Natural killer cell (primary cell): Measurements from ENCODE around the gene ESYT3. TPM values are rescaled to one million over a fixed set of nuclear protein-coding genes. Genes with fewer than 3 reads are reported as not detected.
"Not testable (repeated sequence)": the region's sequence is repeated elsewhere in the genome, so short reads cannot be mapped to it uniquely, and the experiment has no call there.

ENCODE experiments used
- ATAC-seq, 3 donors: fragments of 150-1000 bp in 2 of 3; fragments of 200-7000 bp in 1 of 3; cut with Tn5 transposase; 1 replicate in 1 of 3; 2 replicates in 2 of 3; pipeline ENCODE4 v1.10.0; 2021; ENCODE audit warnings: mild to moderate bottlenecking in 2 of 3, moderate library complexity in 2 of 3
- DNase-seq, 2 donors: peaks; one replicate each; pipeline versions ENCODE4 v3.0.0 to v3.0.0-alpha.2; 2013 to 2021; ENCODE audit warnings: mixed read lengths in 1 of 2
- H3K27ac ChIP-seq: one replicate; pipeline ENCODE4 v1.5.1; 2013; ENCODE audit warnings: mild to moderate bottlenecking, low read length
- H3K27me3 ChIP-seq: one replicate; pipeline ENCODE4 v1.6.1; 2013; ENCODE audit warnings: low read length; ENCODE audit not compliant: control insufficient read depth, insufficient read depth
- H3K36me3 ChIP-seq: one replicate; pipeline ENCODE4 v1.6.1; 2013; ENCODE audit warnings: low read length; ENCODE audit not compliant: control insufficient read depth, insufficient read depth
- H3K4me1 ChIP-seq: one replicate; pipeline ENCODE4 v1.6.1; 2013; ENCODE audit warnings: low read length; ENCODE audit not compliant: control insufficient read depth, insufficient read depth
- H3K4me3 ChIP-seq: one replicate; pipeline ENCODE4 v1.5.1; 2013; ENCODE audit warnings: low read length
- H3K9me3 ChIP-seq: one replicate; pipeline ENCODE4 v1.6.1; 2013; ENCODE audit warnings: low read length; ENCODE audit not compliant: control insufficient read depth, insufficient read depth
- H3K27ac Mint-ChIP-seq, 2 donors: one replicate each; pipeline ENCODE4 v1.8.0; 2022; ENCODE audit warnings: mild to moderate bottlenecking in 2 of 2, mixed read lengths in 2 of 2, moderate library complexity in 1 of 2
- H3K27me3 Mint-ChIP-seq, 2 donors: one replicate each; pipeline ENCODE4 v1.8.0; 2022; ENCODE audit warnings: low read depth in 2 of 2, mixed read lengths in 2 of 2
- H3K36me3 Mint-ChIP-seq: one replicate; pipeline ENCODE4 v1.8.0; 2022; ENCODE audit warnings: mixed read lengths
- H3K4me1 Mint-ChIP-seq, 2 donors: one replicate each; pipeline ENCODE4 v1.8.0; 2022; ENCODE audit warnings: mixed read lengths in 2 of 2
- H3K4me3 Mint-ChIP-seq: one replicate; pipeline ENCODE4 v1.8.0; 2022; ENCODE audit warnings: mild to moderate bottlenecking, moderate library complexity, mixed read lengths
- H3K9me3 Mint-ChIP-seq, 2 donors: one replicate each; pipeline ENCODE4 v1.8.0; 2022; ENCODE audit warnings: mixed read lengths in 2 of 2
- CTCF ChIP-seq: fragments of 200-600 bp; IDR thresholded peaks from one replicate; pipeline ENCODE4 v1.8.0; 2022; ENCODE audit warnings: antibody characterized with exemption
- WGBS: methylation state at CpG from one replicate; pipeline ENCODE4 v1.1.7; 2013; ENCODE audit warnings: missing lambda C conversion rate; ENCODE audit not compliant: insufficient coverage; 5-methylcytosine and 5-hydroxymethylcytosine counted together
- intact Hi-C: fragments of 100-400 bp; cut with micrococcal nuclease; formaldehyde crosslinking; loops from one replicate; pipeline ENCODE4 v1.14.2; 2022
- total RNA-seq, 4 donors: library from RNA; stranded (reverse); fragments of 120-200 nt in 1 of 4; gene quantifications; one replicate each; pipeline versions ENCODE4 v1.2.3 to v1.2.4, GENCODE V29; 2013 to 2022

The ESYT3 gene
- total RNA-seq, 3 donors from 2014 or later (not counting 1 experiment from before 2014, with no cell fraction given) = not detected

- H3K4me3 ChIP-seq = no peak overlapping the region
- H3K4me1 ChIP-seq = no peaks in the 10 kb centered on the region
- no peak overlapping the region for H3K27ac ChIP-seq
- H3K36me3 ChIP-seq = peaks cover 5% of the 10 kb centered on the region
- H3K9me3 ChIP-seq = peaks cover 3% of the 10 kb centered on the region
- H3K27me3 ChIP-seq = no peaks in the 10 kb centered on the region
- peaks cover 3 to 6% of the 10 kb centered on the region in 2 donors for H3K9me3 Mint-ChIP-seq
- DNase-seq (no peak), ATAC-seq (no peak)
- H3K4me1 Mint-ChIP-seq = no peaks in the 10 kb centered on the region
- H3K27ac Mint-ChIP-seq = no peak overlapping the region
- intact Hi-C loops = no loop called here
- H3K36me3 Mint-ChIP-seq = peaks cover 15% of the 10 kb centered on the region
- TF ChIP-seq CTCF = no peak
- no peaks in the 10 kb centered on the region for H3K27me3 Mint-ChIP-seq
- no peak overlapping the region for H3K4me3 Mint-ChIP-seq
Observed at GRCh38 chr3:138494607-138494929, 60.2 kb downstream of the ESYT3 start.

GRCh38 chr3:138495638-138496037 is 61.2 kb downstream of the ESYT3 start:
- H3K27me3 ChIP-seq, H3K36me3 Mint-ChIP-seq, DNase-seq, H3K9me3 ChIP-seq, intact Hi-C loops, H3K27ac Mint-ChIP-seq, H3K4me3 Mint-ChIP-seq, H3K27me3 Mint-ChIP-seq, H3K4me1 ChIP-seq, H3K4me3 ChIP-seq, ATAC-seq, H3K27ac ChIP-seq, H3K4me1 Mint-ChIP-seq, H3K9me3 Mint-ChIP-seq: not testable (repeated sequence)
- WGBS = 95% methylated on average over 2 of the region's 3 CpGs
- H3K36me3 ChIP-seq = peaks cover 10% of the 10 kb centered on the region

- ATAC-seq (no peak), DNase-seq (no peak)
- Mint-ChIP-seq H3K4me1 (no peaks in the 10 kb centered on the region), H3K27ac (no peak overlapping the region), H3K9me3 (no peaks in the 10 kb centered on the region), H3K27me3 (no peaks in the 10 kb centered on the region), H3K4me3 (no peak overlapping the region), H3K36me3 (peaks cover 9% of the 10 kb centered on the region)
- no peak for TF ChIP-seq CTCF
- Histone ChIP-seq H3K9me3 (peaks cover 3% of the 10 kb centered on the region), H3K36me3 (peaks cover 10% of the 10 kb centered on the region), H3K27me3 (no peaks in the 10 kb centered on the region), H3K27ac (no peak overlapping the region), H3K4me1 (no peaks in the 10 kb centered on the region), H3K4me3 (no peak overlapping the region)
- 100% methylated on average over 1 of the region's 2 CpGs for WGBS
- intact Hi-C loops = no loop called here
Observed at GRCh38 chr3:138496436-138496835, 62.0 kb downstream of the ESYT3 start.

- H3K9me3 Mint-ChIP-seq = no peaks in the 10 kb centered on the region
- Histone ChIP-seq H3K27ac (no peak overlapping the region), H3K36me3 (peaks cover 10% of the 10 kb centered on the region), H3K4me1 (no peaks in the 10 kb centered on the region), H3K4me3 (no peak overlapping the region), H3K27me3 (no peaks in the 10 kb centered on the region), H3K9me3 (peaks cover under 1% of the 10 kb centered on the region)
- TF ChIP-seq CTCF = no peak
- H3K27ac Mint-ChIP-seq = no peak overlapping the region
- no peaks in the 10 kb centered on the region for H3K27me3 Mint-ChIP-seq
- H3K4me3 Mint-ChIP-seq = no peak overlapping the region
- DNase-seq (no peak), ATAC-seq (no peak)
- H3K36me3 Mint-ChIP-seq = peaks cover 9% of the 10 kb centered on the region
- H3K4me1 Mint-ChIP-seq = no peaks in the 10 kb centered on the region
- intact Hi-C loops = no loop called here
Observed at GRCh38 chr3:138497021-138497420, 62.6 kb downstream of the ESYT3 start.
